ENCODE data around the gene HPSE2. TPM values are rescaled to one million over a fixed set of nuclear protein-coding genes. Genes with fewer than 3 reads are reported as not detected.

Gene HPSE2
- total and polyA plus RNA-seq, 12 donors, result 0.04 to 0.24 (median 0.13) TPM; not detected in 6

DNA sequence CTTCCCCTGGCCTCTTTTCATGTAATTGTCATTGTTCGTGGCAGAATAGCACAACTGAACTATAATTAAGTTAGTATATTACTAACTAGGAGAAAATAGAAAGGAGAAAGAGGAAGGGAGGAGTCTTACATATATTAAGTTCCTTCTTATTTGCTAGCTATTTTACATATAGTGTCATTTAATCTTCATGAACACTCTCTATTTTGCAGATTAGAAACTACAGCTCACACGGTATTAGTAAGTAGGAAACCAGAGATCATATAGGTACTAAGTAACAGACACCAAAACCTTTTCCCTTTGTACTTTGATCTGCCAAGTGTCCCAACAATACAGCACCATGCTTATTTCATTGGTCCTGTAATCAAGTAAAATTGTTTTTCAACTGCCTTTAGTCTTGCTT is 586.5 kb downstream of the HPSE2 start:
- H3K27me3 ChIP-seq, result peaks cover 0 to 12% (median 3%) of the 10 kb centered on the region in 7 donors

DNA sequence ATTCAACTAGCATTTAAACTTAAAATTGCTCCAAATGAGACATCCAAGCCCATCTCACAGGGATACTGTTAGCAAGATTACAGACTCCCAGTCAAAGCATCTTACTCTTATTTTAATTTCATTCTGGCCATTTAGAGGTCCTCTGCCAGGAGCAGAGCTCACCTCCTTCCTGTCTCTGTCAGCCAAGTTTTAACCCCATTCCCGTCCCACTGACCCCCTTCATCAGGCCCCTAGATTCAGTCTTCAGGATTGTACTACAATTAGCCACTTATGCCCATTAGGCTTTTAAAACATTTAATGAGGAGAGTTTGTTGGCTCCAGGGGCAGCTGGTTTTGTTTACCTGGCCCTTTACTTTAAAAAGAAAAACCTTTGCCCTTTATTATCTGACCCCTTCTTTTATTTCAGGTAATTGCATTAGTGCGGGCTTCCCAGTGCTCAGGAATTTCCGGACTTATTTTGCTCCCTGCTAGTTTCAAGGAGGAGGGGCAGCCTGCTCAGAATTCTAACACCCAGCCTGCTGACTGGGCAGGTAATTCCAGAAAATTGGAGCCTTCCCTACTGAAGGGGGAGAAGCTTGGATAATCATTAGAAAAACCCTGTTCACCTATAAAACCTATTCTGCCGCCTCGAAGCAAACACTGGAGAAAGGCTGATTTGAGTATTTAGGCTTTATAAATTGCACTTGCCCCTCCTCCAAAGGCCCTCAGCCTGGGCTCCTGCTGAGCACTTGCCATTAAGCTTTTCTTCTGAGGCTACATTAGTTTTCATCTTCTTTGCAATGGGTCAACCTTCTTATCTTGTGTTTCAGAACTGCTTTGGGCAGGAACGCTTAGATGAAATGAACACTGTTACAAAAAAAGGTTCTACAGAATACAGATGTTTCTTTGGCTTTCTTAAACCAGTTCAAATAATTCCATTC is 588.4 kb downstream of the HPSE2 start:
- TF ChIP-seq, protein P1, sequence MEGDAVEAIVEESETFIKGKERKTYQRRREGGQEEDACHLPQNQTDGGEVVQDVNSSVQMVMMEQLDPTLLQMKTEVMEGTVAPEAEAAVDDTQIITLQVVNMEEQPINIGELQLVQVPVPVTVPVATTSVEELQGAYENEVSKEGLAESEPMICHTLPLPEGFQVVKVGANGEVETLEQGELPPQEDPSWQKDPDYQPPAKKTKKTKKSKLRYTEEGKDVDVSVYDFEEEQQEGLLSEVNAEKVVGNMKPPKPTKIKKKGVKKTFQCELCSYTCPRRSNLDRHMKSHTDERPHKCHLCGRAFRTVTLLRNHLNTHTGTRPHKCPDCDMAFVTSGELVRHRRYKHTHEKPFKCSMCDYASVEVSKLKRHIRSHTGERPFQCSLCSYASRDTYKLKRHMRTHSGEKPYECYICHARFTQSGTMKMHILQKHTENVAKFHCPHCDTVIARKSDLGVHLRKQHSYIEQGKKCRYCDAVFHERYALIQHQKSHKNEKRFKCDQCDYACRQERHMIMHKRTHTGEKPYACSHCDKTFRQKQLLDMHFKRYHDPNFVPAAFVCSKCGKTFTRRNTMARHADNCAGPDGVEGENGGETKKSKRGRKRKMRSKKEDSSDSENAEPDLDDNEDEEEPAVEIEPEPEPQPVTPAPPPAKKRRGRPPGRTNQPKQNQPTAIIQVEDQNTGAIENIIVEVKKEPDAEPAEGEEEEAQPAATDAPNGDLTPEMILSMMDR (IDR thresholded peaks at IDR 0.05), result no peak
- Histone ChIP-seq H3K4me1 (no peaks in the 10 kb centered on the region), H3K9me3 (no peaks in the 10 kb centered on the region), H3K27me3 (peaks cover 0 to 12% (median 0%) of the 10 kb centered on the region in 7 donors), H3K4me3 (no peak overlapping the region), H3K27ac (no peak overlapping the region), H3K36me3 (no peaks in the 10 kb centered on the region)
- WGBS, 2 donors, result 38 to 46% methylated on average over 6 of the region's 6 CpGs
- DNase-seq (no peak), ATAC-seq (no peak)
- intact Hi-C loops (cut with DNase I), result no loop called here

More for the DNA sequence above, 586.5 kb downstream of the HPSE2 start:
- Histone ChIP-seq H3K4me1 (no peaks in the 10 kb centered on the region), H3K9me3 (no peaks in the 10 kb centered on the region), H3K36me3 (no peaks in the 10 kb centered on the region), H3K4me3 (no peak overlapping the region), H3K27ac (no peak overlapping the region)
- TF ChIP-seq, protein P1 (IDR thresholded peaks at IDR 0.05), result no peak
- DNase-seq (no peak), ATAC-seq (no peak)
- intact Hi-C loops (cut with DNase I), result no loop called here
- WGBS, 2 donors, result 58 to 82% methylated on average over 2 of the region's 2 CpGs

DNA sequence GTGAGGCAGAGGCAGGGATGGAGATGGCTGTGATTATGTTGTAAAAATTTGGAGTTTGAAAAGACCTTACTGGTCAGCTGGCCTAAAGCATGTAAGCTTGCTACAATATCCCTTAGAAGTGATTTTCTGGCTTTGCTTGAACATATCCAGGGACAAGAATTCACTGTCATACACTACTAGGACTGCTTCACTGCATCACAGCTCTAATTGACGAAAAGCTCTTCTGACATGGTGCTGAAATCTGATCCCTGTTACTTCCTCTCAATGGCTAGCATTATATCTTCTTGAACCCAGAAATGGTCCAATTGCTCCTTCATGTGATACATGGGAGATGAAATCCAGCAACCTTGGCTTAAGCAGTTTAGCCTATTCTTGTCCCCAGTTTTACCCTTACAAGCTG is 591.2 kb downstream of the HPSE2 start:
- ATAC-seq, result no peak
- WGBS, 2 donors, result 78 to 79% methylated on average over 1 of the region's 1 CpG
- no peak overlapping the region for H3K4me3 ChIP-seq
- intact Hi-C loops (cut with DNase I), result no loop called here
- no peak for DNase-seq
- no peak overlapping the region for H3K27ac ChIP-seq
- no peaks in the 10 kb centered on the region for H3K4me1 ChIP-seq
- peaks cover 0 to 12% (median 0%) of the 10 kb centered on the region in 7 donors for H3K27me3 ChIP-seq
- no peaks in the 10 kb centered on the region for H3K9me3 ChIP-seq
- TF ChIP-seq, protein P1 (IDR thresholded peaks at IDR 0.05), result no peak
- no peaks in the 10 kb centered on the region for H3K36me3 ChIP-seq

DNA sequence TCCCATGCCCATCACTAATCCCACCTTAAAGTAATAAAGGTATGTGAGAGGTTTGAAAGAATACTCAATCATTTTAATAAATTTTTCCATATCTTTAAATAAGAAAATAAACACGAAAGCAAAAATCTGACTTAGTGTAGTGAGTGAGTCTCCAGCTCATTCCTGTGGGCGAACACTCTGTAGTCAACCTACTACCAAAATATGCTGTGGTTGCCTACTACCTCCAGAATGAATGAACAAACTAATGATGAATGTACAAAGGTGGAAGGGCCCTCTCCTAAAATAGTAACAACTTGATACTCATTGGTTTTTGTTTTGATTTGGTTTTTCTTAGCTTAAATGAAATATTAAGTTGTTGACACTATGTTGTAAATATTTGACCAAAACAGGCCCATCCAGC is 593.4 kb downstream of the HPSE2 start:
- TF ChIP-seq, protein P1 (IDR thresholded peaks at IDR 0.05), result no peak
- no peak for DNase-seq
- Histone ChIP-seq H3K27ac (no peak overlapping the region), H3K36me3 (no peaks in the 10 kb centered on the region), H3K27me3 (peaks cover 0 to 12% (median 0%) of the 10 kb centered on the region in 7 donors), H3K4me1 (no peaks in the 10 kb centered on the region), H3K4me3 (no peak overlapping the region), H3K9me3 (no peaks in the 10 kb centered on the region)
- 92 to 93% methylated on average over 2 of the region's 2 CpGs for WGBS, 2 donors
- intact Hi-C loops (cut with DNase I), result no loop called here
- no peak for ATAC-seq

All from heart right ventricle (tissue), 16 donors.